Right ventricle myocardium superior (tissue), 1 donor: Measurements from ENCODE around the gene LRP8. TPM values are rescaled to one million over a fixed set of nuclear protein-coding genes. Genes with fewer than 3 reads are reported as not detected.
A peak's percentile ranks its signal among the peaks of the same experiment; 100 is the strongest.
"Not testable (repeated sequence)": the region's sequence is repeated elsewhere in the genome, so short reads cannot be mapped to it uniquely, and the experiment has no call there.

Experiments used
- ATAC-seq: fragments of 200-7000 bp; cut with Tn5 transposase; one replicate; pipeline ENCODE4 v1.9.1; 2020; ENCODE audit warnings: mild to moderate bottlenecking; ENCODE audit not compliant: poor library complexity
- DNase-seq: peaks from one replicate; pipeline ENCODE4 v3.0.0-alpha.2; 2020
- intact Hi-C: fragments of 100-400 bp; cut with DNase I; formaldehyde crosslinking; loops from one replicate; pipeline ENCODE4 v1.11.2; 2022
- total RNA-seq: library from RNA; stranded (reverse); fragmentation: NEBNext Ultra II Directional; extraction: Animal tissue kit (Norgen Biotek cat#: 25700); gene quantifications from one replicate; pipeline ENCODE4 v1.2.1, GENCODE V29; 2021
- donor health status: DM: no; HTN: yes; CAD: no; lungs with severe emphysema.

Gene LRP8
- total RNA-seq, 1 donor from 2014 or later = 1.5 TPM

DNA sequence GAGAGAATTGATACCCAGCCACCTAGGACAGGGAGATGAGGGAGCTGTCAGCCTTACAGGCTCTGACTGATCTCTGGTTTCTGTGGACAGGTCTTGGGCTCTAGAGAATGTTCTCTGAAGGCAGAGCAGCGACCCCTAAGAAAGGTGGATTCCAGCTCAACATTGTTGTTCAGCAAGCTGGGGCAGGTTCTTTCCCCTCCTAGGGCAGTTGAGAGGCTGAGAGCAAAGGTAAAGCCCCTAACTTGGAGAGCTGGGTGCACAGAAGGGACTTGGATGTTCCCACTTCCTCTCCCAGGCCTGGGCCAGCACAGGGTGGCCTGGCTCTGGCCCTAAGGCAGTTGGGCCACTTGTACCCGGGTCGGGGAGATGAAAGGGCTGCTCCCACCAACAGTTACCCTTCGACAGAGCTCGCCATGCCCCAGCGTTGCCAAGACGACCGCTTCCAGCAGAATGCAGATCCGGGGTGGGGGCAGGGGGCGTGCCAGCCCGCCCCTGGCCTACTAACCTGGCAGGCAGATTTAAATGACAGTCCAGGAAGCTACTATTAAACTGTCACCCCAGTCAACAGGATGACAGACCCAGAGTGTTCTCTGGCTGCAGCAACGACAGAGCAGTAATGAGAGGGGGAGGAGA is 31.6 kb downstream of the LRP8 start:
- DNase-seq = no peak
- no peak for ATAC-seq
- intact Hi-C loops = no loop called here

DNA sequence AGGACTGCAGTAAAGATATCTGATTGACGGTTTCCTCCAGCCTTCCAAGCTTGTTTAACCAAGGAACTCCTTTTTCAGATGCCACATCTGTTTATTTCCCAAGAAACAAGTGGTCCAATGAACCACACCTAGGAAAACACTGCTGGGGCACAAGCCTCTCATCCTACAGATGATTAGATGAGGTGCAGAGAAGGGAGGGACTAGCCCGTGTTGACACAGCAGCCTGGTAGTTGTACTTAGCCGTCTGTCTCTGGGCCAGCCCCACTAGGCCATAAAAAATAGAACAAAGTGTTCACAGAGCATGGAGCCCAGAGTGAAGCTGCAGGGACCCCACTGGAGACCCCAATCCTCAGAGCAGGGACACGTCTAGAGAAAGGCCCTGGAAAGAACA is 32.1 kb downstream of the LRP8 start:
- no peak for ATAC-seq
- no peak for DNase-seq
- intact Hi-C loops = no loop called here

DNA sequence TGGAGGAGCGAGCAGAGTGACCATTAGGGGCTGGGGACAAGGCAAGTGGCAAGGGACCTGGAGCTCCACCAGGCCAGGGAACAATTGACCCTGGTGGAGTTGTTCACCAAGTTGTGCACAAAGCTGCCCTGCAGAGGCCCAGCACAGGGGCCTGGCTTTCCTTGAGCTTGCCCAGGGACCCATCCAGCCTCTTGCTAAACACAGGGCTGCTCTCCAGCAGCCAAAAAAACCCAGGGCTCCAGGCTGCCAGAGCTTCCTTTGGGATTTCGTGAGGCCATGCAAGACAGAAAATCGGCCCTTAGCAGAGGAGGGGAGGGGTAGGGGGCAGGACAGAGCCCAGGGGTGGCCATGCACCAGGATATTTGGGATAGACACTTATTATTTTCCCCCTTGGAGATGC is 32.6 kb downstream of the LRP8 start:
- intact Hi-C loops = no loop called here
- ATAC-seq (no peak), DNase-seq (no peak)

DNA sequence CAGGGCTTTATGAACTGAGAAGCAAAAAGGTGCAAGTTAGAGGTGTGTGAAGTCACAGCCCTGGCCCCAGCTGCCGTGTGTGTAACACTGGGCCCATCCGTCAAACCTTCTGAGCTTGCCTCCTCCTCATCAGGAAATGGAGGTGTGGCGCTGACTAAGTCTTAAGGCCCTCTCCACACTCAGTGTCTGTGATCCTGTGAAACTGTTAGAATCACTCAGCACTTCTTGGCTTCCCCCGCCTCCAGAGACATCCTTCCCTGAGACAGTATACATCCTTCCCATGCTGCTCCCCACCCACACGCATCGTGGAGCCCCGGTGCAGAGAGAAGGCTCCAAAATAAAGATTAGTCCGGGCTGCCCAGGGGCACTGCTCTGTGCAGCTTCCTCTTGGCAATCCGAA is 33.3 kb downstream of the LRP8 start:
- intact Hi-C loops = no loop called here
- no peak for ATAC-seq
- DNase-seq = no peak

DNA sequence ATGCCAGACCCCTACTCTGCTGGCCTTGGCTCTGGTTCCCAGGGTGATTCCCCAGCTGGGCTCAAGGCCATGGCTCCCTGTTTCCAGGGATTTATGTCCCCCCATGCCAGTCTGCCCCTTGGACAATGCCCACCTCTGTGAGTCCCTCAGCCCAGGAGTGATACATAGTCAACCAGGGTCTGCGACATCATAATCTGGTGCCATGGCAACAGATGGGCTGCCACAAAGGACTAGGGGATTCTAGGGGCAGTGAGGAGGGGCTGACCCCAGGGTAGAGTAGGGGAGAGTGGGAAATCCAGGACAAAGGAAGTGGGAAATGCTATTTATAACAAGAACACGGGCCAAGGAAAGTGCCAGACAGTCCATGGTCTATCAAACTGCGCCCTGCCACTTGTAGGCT is 33.8 kb downstream of the LRP8 start:
- intact Hi-C loops = no loop called here
- DNase-seq = no peak
- ATAC-seq = peak; percentile 18

DNA sequence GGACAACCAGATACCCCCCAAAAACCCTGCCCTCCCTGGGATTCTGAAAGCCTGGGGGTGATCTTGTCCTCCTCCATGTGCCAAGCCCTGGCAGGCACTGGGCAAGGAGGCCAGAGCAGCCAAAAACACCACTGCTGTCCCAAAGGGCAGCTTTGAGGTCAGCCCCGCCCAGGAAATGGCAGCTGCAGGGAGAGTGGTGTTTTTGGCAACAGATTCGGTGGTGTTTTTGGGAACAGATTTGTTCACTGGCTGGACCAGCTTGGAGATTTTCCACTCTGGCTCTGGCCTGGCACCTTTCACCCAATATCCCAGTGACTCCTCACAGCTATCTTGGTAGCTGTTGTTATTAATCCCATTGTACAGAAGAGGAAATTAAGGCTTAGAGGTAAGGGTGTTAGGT is 34.7 kb downstream of the LRP8 start:
- intact Hi-C loops = no loop called here
- DNase-seq (no peak), ATAC-seq (peak; percentile 47)

DNA sequence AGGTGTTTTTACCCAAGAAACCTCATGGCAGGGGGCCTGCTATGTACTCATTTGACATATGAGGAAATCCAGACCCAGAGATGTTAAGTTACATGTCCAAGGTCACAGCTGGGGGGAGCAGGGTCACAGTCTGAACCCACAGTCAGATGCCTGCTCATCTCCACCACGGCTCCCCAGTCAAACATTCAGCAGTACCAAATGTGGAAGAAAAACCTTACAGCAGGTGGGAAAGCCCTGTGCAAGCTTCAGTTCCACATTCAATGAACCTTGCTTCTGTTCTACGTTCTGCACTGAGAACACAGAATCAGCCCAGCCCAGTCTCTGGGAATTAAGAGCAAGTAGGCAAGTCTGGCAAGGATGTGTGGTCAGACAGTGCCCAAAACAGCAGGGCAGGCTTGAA is 35.2 kb downstream of the LRP8 start:
- ATAC-seq = no peak
- no peak for DNase-seq
- intact Hi-C loops = no loop called here

DNA sequence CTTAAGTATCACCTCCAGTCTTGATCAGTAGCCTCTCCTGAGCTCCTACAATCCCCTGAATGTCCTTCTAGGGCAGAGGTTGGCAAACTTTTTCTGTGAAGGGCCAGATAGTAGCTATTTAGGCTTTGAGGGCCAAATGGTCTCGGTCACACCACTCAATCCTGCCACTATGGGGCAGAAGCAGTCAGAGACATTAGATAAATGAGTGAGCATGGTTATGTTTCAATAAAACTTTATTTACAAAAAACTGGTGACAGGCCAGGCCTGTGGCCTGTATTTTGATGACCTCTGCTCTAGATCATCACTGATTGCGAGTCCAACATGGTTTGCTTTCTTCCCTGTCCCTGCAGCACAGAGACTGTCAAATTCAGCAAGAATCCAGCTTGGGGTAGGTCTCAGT is 36.3 kb downstream of the LRP8 start:
- no peak for ATAC-seq
- intact Hi-C loops = no loop called here
- no peak for DNase-seq

DNA sequence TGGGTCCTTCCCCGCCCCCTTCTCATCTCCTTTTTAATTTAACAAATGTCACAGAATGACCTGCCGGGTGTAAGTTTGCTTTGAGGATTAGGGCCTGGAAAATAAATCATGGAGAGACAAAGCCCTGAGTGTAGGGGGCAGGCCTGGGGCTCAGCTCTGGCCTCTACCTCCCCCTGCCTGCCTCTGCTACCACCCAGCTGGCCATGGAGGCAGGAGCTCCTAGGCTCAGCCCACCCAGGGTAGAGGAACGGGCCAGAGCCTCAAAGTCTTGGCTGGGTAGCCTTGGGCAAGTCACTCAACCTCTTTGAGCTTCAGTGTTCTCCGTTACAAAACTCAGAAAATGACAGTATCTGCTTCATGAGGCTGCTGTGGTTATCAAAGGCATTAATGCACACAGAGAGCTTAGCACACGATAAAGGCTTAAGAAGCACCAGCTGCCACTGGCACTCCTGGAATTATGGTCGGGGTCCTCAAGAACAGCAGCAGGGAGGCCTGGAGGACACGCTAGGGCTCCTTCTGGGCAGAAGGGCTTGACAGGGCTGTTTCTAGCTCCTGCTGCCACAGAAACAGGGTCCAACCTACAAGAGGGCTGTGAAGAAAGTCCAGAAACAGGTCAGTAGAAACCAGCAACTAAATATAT is 39.0 kb downstream of the LRP8 start:
- DNase-seq = no peak
- no peak for ATAC-seq
- intact Hi-C loops = loop anchor here (5.0 kb wide), 1 partner anchor 88 kb away; no protein-coding TSS in a partner anchor

DNA sequence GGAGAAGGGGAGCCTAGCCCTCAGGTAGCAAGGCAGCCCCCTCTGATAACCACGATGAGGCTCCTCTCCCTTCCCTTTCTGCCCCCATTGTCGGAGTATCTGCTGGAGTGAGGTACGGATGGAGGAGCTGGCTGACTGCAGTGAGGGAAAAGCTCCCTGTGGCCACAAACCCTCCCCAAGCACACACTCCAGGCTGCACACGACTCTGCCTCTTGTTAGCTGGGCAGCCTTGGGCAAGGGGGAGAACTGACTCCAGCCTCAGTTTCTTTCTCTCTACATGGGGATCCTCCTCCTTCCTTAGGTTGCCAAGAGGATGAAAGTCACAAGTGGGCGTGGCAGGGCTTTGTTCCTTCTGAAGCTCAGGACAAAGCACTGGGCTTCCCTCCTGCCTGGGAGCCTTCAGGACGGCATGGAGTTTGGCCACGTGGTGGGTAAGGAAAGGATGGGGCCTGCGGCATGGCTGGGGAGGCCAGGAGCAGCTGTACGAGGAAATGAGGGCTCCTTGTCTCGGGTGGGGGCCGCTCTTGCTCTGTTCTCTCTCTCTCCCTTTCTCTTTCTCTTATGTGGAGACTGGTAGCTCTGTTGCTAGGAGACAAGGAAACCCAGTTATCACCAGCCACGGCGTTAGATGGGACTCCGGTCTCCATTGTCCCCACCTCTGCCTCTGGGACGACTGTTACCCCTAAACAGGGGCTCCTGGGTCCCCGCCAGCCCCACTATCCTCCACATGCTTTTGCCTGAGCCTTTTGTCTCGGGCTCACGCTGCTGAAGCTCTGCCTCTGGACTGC is 39.7 kb downstream of the LRP8 start:
- ATAC-seq (no peak), DNase-seq (no peak)
- intact Hi-C loops = loop anchor here (5.0 kb wide), 1 partner anchor 89 kb away; no protein-coding TSS in a partner anchor

DNA sequence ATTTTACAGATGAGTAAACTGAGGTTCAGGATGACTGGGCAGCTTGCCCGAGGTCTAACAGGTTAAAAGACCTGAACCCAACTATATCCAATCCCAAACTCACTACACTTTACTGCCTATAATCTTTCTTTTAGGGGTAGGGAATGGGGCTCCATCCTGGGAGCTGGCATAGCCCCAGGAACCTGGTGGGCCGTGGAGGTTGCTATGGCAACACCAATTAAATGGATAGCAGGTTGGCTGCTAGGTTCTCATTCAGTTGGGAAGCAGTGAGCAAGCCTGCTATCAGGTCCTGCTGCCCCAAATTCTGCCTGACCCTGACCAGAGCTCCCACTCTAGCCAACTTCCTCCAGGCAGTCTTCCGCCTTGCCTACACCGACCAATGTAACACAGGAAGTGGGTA is 40.9 kb downstream of the LRP8 start:
- ATAC-seq (no peak), DNase-seq (no peak)
- intact Hi-C loops = loop anchor here (5.0 kb wide), 1 partner anchor 90 kb away; no protein-coding TSS in a partner anchor

DNA sequence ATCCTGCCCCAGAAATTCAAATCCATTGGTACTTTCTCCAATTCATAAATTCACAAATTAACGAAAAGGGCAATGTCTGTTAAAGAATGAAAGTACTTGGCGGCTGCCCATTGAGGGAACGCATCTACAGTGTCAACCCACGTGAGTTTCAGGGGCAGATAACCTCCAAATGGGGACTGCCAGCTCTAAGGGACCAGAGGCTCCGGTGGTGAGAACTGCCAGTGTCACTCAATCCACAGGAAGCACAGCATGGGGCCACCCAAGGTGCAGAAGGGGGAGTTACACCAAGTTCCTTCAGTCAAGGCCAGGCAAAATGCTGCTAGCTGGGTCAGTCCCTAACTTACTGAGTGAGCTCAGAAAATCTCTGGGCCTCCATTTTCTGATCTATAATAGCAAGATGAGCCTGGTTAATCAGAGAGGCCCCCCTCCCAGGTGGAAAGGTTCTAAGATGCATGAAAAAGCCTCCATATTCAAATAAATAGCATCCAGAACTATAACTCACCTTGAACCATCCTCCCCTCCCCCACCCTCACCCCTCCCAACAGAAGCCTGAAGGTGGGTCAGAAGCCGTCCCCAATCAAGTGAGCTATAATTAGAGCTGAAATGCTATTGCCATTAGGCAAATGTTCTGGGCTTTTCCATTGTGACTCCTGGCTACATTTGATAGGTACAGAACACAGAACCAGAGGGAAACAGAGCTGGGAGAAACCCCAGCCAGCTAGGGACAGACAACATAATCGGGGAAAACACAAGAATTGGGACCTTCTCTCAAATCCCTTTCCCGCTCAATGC is 41.7 kb downstream of the LRP8 start:
- DNase-seq (no peak), ATAC-seq (peak; percentile 52)
- intact Hi-C loops = loop anchor here (5.0 kb wide), 1 partner anchor 91 kb away; no protein-coding TSS in a partner anchor

DNA sequence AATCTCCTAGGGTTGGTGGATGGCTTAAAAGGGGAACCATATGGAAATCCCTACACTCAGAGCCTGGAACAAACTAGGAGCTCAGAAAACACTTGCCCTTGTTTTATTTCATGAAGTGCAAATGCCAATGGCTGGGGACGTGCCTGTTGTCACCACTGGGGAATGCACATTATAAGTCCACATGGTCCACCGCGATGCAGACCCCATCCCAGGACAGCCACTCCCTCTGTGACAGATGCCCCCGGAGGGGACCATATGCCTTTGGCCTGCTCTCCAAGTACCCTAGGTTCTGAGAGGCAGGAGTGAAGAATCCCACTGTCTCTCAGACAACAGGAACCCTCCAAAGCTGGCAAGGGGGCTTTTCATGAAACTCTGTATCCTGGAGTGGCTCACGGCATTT is 42.3 kb downstream of the LRP8 start:
- DNase-seq (no peak), ATAC-seq (no peak)
- intact Hi-C loops = loop anchor here (5.0 kb wide), 1 partner anchor 92 kb away; no protein-coding TSS in a partner anchor

DNA sequence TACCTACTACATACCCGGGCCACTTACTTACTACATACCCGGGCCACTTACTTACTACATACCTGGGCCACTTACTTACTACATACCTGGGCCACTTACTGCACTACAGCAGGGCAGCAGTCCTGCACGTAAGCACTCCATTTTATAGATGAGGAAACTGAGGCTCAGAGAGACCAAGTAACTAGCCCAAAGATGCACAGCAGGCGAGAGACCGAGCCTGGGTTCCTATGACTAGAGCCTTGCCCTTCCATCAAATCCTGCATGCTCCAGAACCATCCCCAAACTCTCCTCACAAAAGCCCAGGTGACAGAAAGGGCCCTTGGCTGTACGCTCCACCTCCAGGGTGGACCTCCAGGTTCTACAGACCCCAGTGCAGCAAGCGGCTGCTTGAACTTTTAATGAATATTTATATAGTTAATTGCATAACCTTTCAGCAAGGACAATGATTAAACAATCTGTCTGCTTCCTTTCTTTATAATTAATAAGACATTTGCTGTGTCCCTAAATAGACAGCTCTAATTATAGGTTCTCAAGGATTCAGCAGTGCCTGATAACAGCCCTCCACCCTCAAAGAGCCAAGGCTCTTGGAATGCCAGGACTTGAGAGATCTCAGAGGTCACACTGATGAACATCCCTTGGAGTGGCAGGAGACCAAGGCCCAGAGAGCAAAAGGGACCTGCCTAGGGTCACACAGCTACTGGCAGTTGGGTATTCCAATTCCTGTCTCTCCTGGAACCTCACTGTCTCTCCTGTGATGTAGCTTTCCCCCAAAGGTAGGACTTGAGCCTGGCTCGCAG is 43.4 kb downstream of the LRP8 start:
- intact Hi-C loops = loop anchor here (5.0 kb wide), 1 partner anchor 93 kb away; no protein-coding TSS in a partner anchor
- DNase-seq (no peak), ATAC-seq (no peak)

DNA sequence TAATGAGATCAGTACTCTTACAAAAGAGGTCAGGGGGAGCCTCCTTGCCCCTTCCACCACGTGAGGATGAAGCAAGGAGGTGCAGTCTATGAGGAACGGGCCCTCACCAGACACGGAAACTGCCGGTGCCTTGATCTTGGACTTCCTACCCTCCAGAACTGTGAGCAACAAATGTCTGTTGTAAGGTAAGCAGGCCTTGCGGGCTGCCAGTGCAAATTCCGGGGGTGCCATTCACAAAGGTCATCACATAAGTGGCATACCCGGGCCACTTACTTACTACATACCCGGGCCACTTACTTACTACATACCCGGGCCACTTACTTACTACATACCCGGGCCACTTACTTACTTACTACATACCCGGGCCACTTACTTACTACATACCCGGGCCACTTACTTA is 44.7 kb downstream of the LRP8 start:
- ATAC-seq, intact Hi-C loops, DNase-seq: not testable (repeated sequence)

DNA sequence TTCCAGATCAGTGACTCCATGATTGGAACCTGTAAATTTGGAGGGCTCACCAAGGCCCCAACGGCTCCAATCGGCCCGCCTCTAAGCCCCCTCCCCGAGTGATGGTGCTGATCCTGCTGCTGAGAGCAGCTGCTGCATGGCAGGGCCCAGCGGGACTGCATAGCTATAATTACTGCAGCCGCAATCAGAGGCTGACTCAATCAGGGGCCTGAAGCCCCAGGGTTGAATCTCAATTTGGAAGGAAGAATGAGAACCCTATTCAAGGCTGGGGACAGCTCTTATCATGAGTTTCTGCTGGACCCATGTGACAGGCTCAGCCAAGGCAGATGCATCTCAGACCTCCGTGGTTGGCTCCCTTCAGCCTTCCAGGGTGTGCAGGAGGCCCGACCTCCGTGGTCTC is 46.7 kb downstream of the LRP8 start:
- ATAC-seq (no peak), DNase-seq (no peak)
- intact Hi-C loops = no loop called here

DNA sequence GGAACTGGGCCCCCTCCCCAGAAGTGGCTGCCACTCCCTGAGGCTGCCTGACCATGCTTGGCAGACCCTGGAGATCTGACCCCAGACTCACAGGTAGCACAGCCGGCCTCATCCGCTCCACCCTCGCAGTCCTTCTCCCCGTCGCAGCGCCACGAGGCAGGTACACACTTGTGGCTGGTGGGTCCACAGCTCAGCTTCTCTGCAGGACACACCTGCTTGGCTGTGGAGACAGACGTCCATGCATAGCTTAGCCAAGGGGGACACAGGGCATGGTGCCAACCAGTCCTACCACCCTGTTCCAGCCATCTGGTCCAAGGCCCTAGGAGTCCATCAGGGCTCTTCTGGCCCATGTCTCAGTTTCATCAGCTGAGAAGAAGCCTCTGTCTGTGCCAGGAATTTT is 47.4 kb downstream of the LRP8 start:
- intact Hi-C loops = no loop called here
- DNase-seq (no peak), ATAC-seq (no peak)
